ENCODE measurements around the gene FBXL16. TPM values are rescaled to one million over a fixed set of nuclear protein-coding genes. Genes with fewer than 3 reads are reported as not detected.

Gene FBXL16
- total RNA-seq, 4 donors from 2014 or later, result 5.8 to 7.5 (median 6.9) TPM

- no peaks in the 10 kb centered on the region for H3K36me3 ChIP-seq
- TF ChIP-seq CTCF (IDR thresholded peaks at IDR 0.05) (no peak), POLR2A (IDR thresholded peaks at IDR 0.05) (no peak)
- H3K4me1 ChIP-seq, result peaks cover under 1 to 18% of the 10 kb centered on the region in 2 donors
- DNase-seq, result no peak
- H3K9me3 ChIP-seq, result no peaks in the 10 kb centered on the region
- H3K27ac ChIP-seq, result no peak overlapping the region
- 9 to 10% methylated on average over 13 to 22 of the region's 76 CpGs for WGBS, 2 donors
- intact Hi-C loops (cut with DNase I), result loop anchor here (10.0 kb wide), 1 partner anchor 494 kb away; no protein-coding TSS in a partner anchor
- H3K4me3 ChIP-seq (replicated peaks in 1 of 3), result no peak overlapping the region
- peaks cover 17% of the 10 kb centered on the region for H3K27me3 ChIP-seq
These were observed 4.7 kb downstream of the FBXL16 start for GRCh38 chr16:700684-701584.

DNA sequence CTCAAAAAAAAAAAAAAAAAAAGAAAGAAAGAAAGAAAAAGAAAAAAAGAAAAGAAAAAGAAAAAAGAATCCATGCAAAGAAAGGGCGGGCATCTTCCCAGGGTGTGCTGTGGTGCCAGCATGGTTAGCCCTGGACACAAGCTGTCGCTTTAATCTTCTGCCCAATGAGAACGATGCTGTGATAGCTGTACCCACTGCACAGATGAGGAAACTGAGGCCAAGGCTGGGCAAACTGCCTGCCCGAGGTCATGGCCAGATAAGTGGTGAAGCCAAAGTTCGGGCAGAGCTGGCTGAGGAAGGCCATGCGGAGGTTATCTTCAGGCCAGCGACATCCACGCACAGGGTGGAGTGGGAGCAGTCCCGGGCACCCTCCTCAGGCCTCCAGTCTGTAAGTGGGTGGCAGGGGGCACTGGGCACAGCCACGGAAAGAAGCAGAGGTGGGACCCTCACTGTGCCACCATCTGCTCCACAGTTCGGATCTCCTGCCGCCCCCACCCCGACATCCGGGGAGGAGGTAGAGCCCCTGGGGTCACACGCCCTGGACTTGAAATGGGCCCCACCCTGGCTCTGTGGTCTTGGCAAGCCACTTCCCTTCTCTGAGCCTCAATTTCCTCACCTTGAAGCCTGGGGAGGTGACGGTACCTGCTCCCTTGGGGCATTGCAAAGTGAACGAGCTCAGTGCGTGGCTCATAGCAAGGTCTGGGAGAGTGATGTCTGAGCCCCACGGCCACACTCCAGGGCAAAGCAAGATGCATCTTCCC lies 6.5 kb downstream of the FBXL16 start:
- H3K27me3 ChIP-seq, result peaks cover 13% of the 10 kb centered on the region
- WGBS, 2 donors, result 59 to 75% methylated on average over 10 to 19 of the region's 19 CpGs
- peaks cover 15 to 26% of the 10 kb centered on the region in 2 donors for H3K4me1 ChIP-seq
- no peak for TF ChIP-seq POLR2A (IDR thresholded peaks at IDR 0.05)
- no peak for TF ChIP-seq CTCF (IDR thresholded peaks at IDR 0.05)
- intact Hi-C loops (cut with DNase I), result no loop called here
- no peak for DNase-seq
- H3K4me3 ChIP-seq (replicated peaks in 1 of 3), result no peak overlapping the region
- no peaks in the 10 kb centered on the region for H3K36me3 ChIP-seq
- no peaks in the 10 kb centered on the region for H3K9me3 ChIP-seq
- H3K27ac ChIP-seq, result no peak overlapping the region

GRCh38 chr16:695355-696089 lies 10.1 kb downstream of the FBXL16 start:
- peak overlapping the region in 1 of 3 donors; percentile 68 for H3K27ac ChIP-seq
- no peaks in the 10 kb centered on the region for H3K36me3 ChIP-seq
- peak overlapping the region in 1 of 3 donors; percentile 32 for H3K4me3 ChIP-seq (replicated peaks in 1 of 3)
- peaks cover 17 to 27% of the 10 kb centered on the region in 2 donors for H3K4me1 ChIP-seq
- no peaks in the 10 kb centered on the region for H3K9me3 ChIP-seq
- 2 to 5% methylated on average over 3 to 25 of the region's 71 CpGs for whole genome bisulfite sequencing, 2 donors
- no peaks in the 10 kb centered on the region for H3K27me3 ChIP-seq
- TF ChIP-seq POLR2A (IDR thresholded peaks at IDR 0.05) (peak in 1 of 2 donors; percentile 31), CTCF (IDR thresholded peaks at IDR 0.05) (no peak)
- DNase-seq, result peak; percentile 97
- intact Hi-C loops (cut with DNase I), result no loop called here

DNA sequence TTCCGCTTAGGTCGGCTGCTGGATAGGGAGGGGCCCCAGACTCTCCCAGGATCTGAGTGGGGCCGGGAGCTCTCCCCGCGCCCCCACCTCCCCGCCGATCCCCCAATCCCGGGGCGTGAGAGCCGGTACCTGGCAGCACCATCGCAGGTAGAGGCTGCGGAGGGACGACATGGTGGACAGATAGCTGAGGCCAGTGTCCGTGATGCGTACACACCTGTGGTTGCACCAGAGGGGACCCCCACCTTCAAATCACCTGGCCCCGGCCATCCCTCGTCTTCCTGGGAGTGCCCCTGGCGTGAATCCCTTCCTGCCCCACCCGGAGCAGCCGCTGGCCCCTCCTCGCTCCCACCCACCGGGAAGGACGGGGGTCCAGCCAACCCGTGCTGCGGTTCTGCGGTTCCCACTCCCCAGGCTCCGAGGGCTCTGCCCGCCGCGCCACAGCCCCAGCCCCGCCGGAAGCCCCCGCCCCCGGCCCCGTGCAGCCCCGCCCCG lies 10.7 kb downstream of the FBXL16 start:
- 0 to 3% methylated on average over 4 to 14 of the region's 37 CpGs for WGBS, 2 donors
- Histone ChIP-seq H3K4me3 (replicated peaks in 1 of 3) (peak overlapping the region in 1 of 3 donors; percentile 32), H3K9me3 (no peaks in the 10 kb centered on the region), H3K27me3 (no peaks in the 10 kb centered on the region), H3K27ac (no peak overlapping the region), H3K36me3 (no peaks in the 10 kb centered on the region), H3K4me1 (peaks cover 21 to 29% of the 10 kb centered on the region in 2 donors)
- no peak for DNase-seq
- TF ChIP-seq POLR2A (IDR thresholded peaks at IDR 0.05) (no peak), CTCF (IDR thresholded peaks at IDR 0.05) (no peak)
- intact Hi-C loops (cut with DNase I), result no loop called here
